Measurements from ENCODE around the gene MYRF.

MYRF gene

GRCh38 chr11:61752117-61752924 is at the start of gene MYRF:
Gene MYRF, plus strand, starts transcription at chr11:61752636. Its CDS starts 109 bp downstream, at chr11:61752745.
- DNase-seq (ENCODE audit: low spot score): peak; percentile 24

- no peak for DNase-seq (ENCODE audit: low spot score)
Observed at GRCh38 chr11:61702701-61703312, 49.6 kb upstream of the MYRF start.

- no peak for DNase-seq (ENCODE audit: low spot score)
Observed at GRCh38 chr11:61704838-61705237, 47.6 kb upstream of the MYRF start.

GRCh38 chr11:61706452-61707400 is 45.7 kb upstream of the MYRF start:
- no peak for DNase-seq (ENCODE audit: low spot score)

GRCh38 chr11:61707574-61707973 is 44.9 kb upstream of the MYRF start:
- no peak for DNase-seq (ENCODE audit: low spot score)

- DNase-seq (ENCODE audit: low spot score): no peak
Observed at GRCh38 chr11:61709110-61709509, 43.3 kb upstream of the MYRF start.

- DNase-seq (ENCODE audit: low spot score): no peak
Observed at GRCh38 chr11:61709572-61709971, 42.9 kb upstream of the MYRF start.

- no peak for DNase-seq (ENCODE audit: low spot score)
Observed at GRCh38 chr11:61710019-61710418, 42.4 kb upstream of the MYRF start.

GRCh38 chr11:61711037-61711436 is 41.4 kb upstream of the MYRF start:
- DNase-seq (ENCODE audit: low spot score): no peak

GRCh38 chr11:61711498-61711897 is 40.9 kb upstream of the MYRF start:
- DNase-seq (ENCODE audit: low spot score): no peak

- DNase-seq (ENCODE audit: low spot score): no peak
Observed at GRCh38 chr11:61712314-61712713, 40.1 kb upstream of the MYRF start.

- DNase-seq (ENCODE audit: low spot score): no peak
Observed at GRCh38 chr11:61712846-61713245, 39.6 kb upstream of the MYRF start.

GRCh38 chr11:61713464-61713863 is 39.0 kb upstream of the MYRF start:
- no peak for DNase-seq (ENCODE audit: low spot score)

GRCh38 chr11:61713906-61714305 is 38.5 kb upstream of the MYRF start:
- no peak for DNase-seq (ENCODE audit: low spot score)

- no peak for DNase-seq (ENCODE audit: low spot score)
Observed at GRCh38 chr11:61714316-61714715, 38.1 kb upstream of the MYRF start.

- no peak for DNase-seq (ENCODE audit: low spot score)
Observed at GRCh38 chr11:61714916-61715315, 37.5 kb upstream of the MYRF start.

- DNase-seq (ENCODE audit: low spot score): no peak
Observed at GRCh38 chr11:61715867-61716266, 36.6 kb upstream of the MYRF start.

GRCh38 chr11:61716478-61717285 is 35.8 kb upstream of the MYRF start:
- DNase-seq (ENCODE audit: low spot score): no peak

GRCh38 chr11:61717286-61718033 is 35.0 kb upstream of the MYRF start:
- no peak for DNase-seq (ENCODE audit: low spot score)

GRCh38 chr11:61718046-61718531 is 34.3 kb upstream of the MYRF start:
- DNase-seq (ENCODE audit: low spot score): no peak
